ENCODE measurements around the gene MXRA8. TPM values are rescaled to one million over a fixed set of nuclear protein-coding genes. Genes with fewer than 3 reads are reported as not detected.

The MXRA8 gene
- total and polyA plus RNA-seq, 8 donors = 78.3 to 151 (median 136) TPM

- TF ChIP-seq CTCF (IDR thresholded peaks at IDR 0.05) = no peak
- H3K27ac ChIP-seq = no peak overlapping the region
Measured at GRCh38 chr1:1315435-1315954, 42.9 kb downstream of the MXRA8 start.

GRCh38 chr1:1314678-1315335 is 43.5 kb downstream of the MXRA8 start:
- H3K9me3 ChIP-seq = no peaks in the 10 kb centered on the region
- no peaks in the 10 kb centered on the region for H3K27me3 ChIP-seq
- TF ChIP-seq CTCF (IDR thresholded peaks at IDR 0.05) = no peak
- peaks cover 0 to 93% of the 10 kb centered on the region in 2 donors for H3K36me3 ChIP-seq
- H3K4me1 ChIP-seq = peaks cover 7 to 22% of the 10 kb centered on the region in 2 donors
- intact Hi-C loops (cut with DNase I) = no loop called here
- no peak overlapping the region for H3K27ac ChIP-seq
- ATAC-seq = no peak
- H3K4me3 ChIP-seq = no peak overlapping the region
- no peak for DNase-seq

More at GRCh38 chr1:1315435-1315954, 42.9 kb downstream of the MXRA8 start:
- H3K4me1 ChIP-seq = peaks cover 7 to 22% of the 10 kb centered on the region in 2 donors
- DNase-seq (no peak), ATAC-seq (no peak)
- no peak overlapping the region for H3K4me3 ChIP-seq
- H3K9me3 ChIP-seq = no peaks in the 10 kb centered on the region
- H3K27me3 ChIP-seq = no peaks in the 10 kb centered on the region
- H3K36me3 ChIP-seq = peaks cover 0 to 93% of the 10 kb centered on the region in 2 donors
- intact Hi-C loops (cut with DNase I) = no loop called here

- ATAC-seq (no peak), DNase-seq (no peak)
- Histone ChIP-seq H3K9me3 (no peaks in the 10 kb centered on the region), H3K27me3 (no peaks in the 10 kb centered on the region), H3K4me3 (no peak overlapping the region), H3K36me3 (peaks cover 0 to 90% of the 10 kb centered on the region in 2 donors), H3K27ac (no peak overlapping the region), H3K4me1 (peaks cover 7 to 27% of the 10 kb centered on the region in 2 donors)
- TF ChIP-seq CTCF (IDR thresholded peaks at IDR 0.05) = no peak
- intact Hi-C loops (cut with DNase I) = no loop called here
Measured at GRCh38 chr1:1314237-1314586, 44.1 kb downstream of the MXRA8 start.

- Histone ChIP-seq H3K27me3 (no peaks in the 10 kb centered on the region), H3K4me3 (no peak overlapping the region), H3K27ac (no peak overlapping the region), H3K36me3 (peaks cover 0 to 85% of the 10 kb centered on the region in 2 donors), H3K9me3 (no peaks in the 10 kb centered on the region), H3K4me1 (peaks cover 3 to 27% of the 10 kb centered on the region in 2 donors)
- TF ChIP-seq CTCF (IDR thresholded peaks at IDR 0.05) = no peak
- intact Hi-C loops (cut with DNase I) = no loop called here
- DNase-seq (no peak), ATAC-seq (no peak)
Measured at GRCh38 chr1:1313500-1314236, 44.7 kb downstream of the MXRA8 start.
